HepG2 (cell line): Measurements from ENCODE around the gene DRAP1. TPM values are rescaled to one million over a fixed set of nuclear protein-coding genes. Genes with fewer than 3 reads are reported as not detected.

ENCODE experiments used
- ARID2 ChIP-seq: sonication (generic); formaldehyde crosslinking; IDR thresholded peaks from 2 replicates; pipeline ENCODE4 v1.8.1; 2022; ENCODE audit warnings: mild to moderate bottlenecking, missing genetic modification reagents, borderline replicate concordance
- ATRX ChIP-seq: sonication (generic); formaldehyde crosslinking; IDR thresholded peaks from 2 replicates; pipeline ENCODE4 v1.4.0; 2020; ENCODE audit warnings: missing genetic modification reagents, borderline replicate concordance
- CC2D1A ChIP-seq: sonication (generic); formaldehyde crosslinking; IDR thresholded peaks from 2 replicates; pipeline ENCODE4 v1.8.1; 2023; ENCODE audit warnings: mild to moderate bottlenecking, missing genetic modification reagents
- FOXJ3 ChIP-seq: sonication (generic); formaldehyde crosslinking; IDR thresholded peaks from 2 replicates; pipeline ENCODE4 v1.4.0; 2020; ENCODE audit warnings: missing genetic modification reagents, mild to moderate bottlenecking, borderline replicate concordance
- MLLT10 ChIP-seq: sonication (generic); formaldehyde crosslinking; IDR thresholded peaks from 2 replicates; pipeline ENCODE4 v1.4.0; 2020; ENCODE audit warnings: missing genetic modification reagents
- MZF1 ChIP-seq: sonication (generic); formaldehyde crosslinking; IDR thresholded peaks from 2 replicates; pipeline ENCODE4 v1.8.1; 2023; ENCODE audit warnings: mild to moderate bottlenecking, missing genetic modification reagents, borderline replicate concordance
- SIX1 ChIP-seq: sonication (generic); formaldehyde crosslinking; IDR thresholded peaks from 2 replicates; pipeline ENCODE4 v1.4.0; 2020; ENCODE audit warnings: missing genetic modification reagents, borderline replicate concordance
- SKI ChIP-seq: fragments of 450-650 bp; IDR thresholded peaks from one replicate; pipeline ENCODE4 v1.6.1; 2018; ENCODE audit warnings: mild to moderate bottlenecking; ENCODE audit not compliant: partially characterized antibody
- SOX13 ChIP-seq, 3 experiments: fragments of 450-650 bp in 1 of 3; sonication (generic) in 1 of 3; formaldehyde crosslinking in 1 of 3; IDR thresholded peaks in 2 of 3; conservative IDR thresholded peaks in 1 of 3; 2 replicates each; pipeline versions ENCODE4 v1.5.0 to v1.6.1; 2016 to 2020; ENCODE audit warnings: antibody characterized with exemption in 1 of 3, mild to moderate bottlenecking in 1 of 3, missing compliant biosample characterization in 1 of 3, missing genetic modification reagents in 1 of 3, moderate library complexity in 1 of 3
- SP4 ChIP-seq: sonication (generic); formaldehyde crosslinking; IDR thresholded peaks from 2 replicates; pipeline ENCODE4 v1.8.1; 2023; ENCODE audit warnings: mild to moderate bottlenecking, missing genetic modification reagents
- ZMYM4 ChIP-seq: sonication (generic); formaldehyde crosslinking; IDR thresholded peaks from 2 replicates; pipeline ENCODE4 v1.8.1; 2023; ENCODE audit warnings: mild to moderate bottlenecking, missing genetic modification reagents
- ZNF224 ChIP-seq: sonication (generic); formaldehyde crosslinking; IDR thresholded peaks from 2 replicates; pipeline ENCODE4 v1.5.0; 2020; ENCODE audit warnings: mild to moderate bottlenecking, missing genetic modification reagents
- ZNF724P ChIP-seq: sonication (generic); formaldehyde crosslinking; IDR thresholded peaks from 2 replicates; pipeline ENCODE4 v1.8.0; 2022; ENCODE audit warnings: missing genetic modification reagents, borderline replicate concordance
- polyA plus RNA-seq, 8 experiments: library from polyadenylated mRNA; depleted of rRNA in 3 of 8; stranded (reverse) in 7 of 8; unstranded in 1 of 8; fragments of >200 nt; fragmentation: Illumina TruSeq in 4 of 8; extraction: Trizol in 4 of 8; gene quantifications; 2 replicates each; pipeline versions ENCODE4 v1.2.1 to v1.2.3, GENCODE V29; 2011 to 2016; ENCODE audit warnings: low read depth in 4 of 8, missing spikeins in 1 of 8, mixed read lengths in 1 of 8; ENCODE audit not compliant: insufficient read depth in 1 of 8
- total RNA-seq, 5 experiments: library from RNA; depleted of rRNA; stranded (reverse); fragments of >200 nt; fragmentation: Illumina TruSeq; extraction: Trizol; gene quantifications; 2 replicates each; pipeline ENCODE4 v1.2.3, GENCODE V29; 2016; ENCODE audit warnings: low read depth in 1 of 5
- TF ChIP-seq, protein P1 (sequence below): sonication (generic); formaldehyde crosslinking; IDR thresholded peaks from 2 replicates; pipeline ENCODE4 v1.4.0; 2020; ENCODE audit warnings: mild to moderate bottlenecking, missing genetic modification reagents, borderline replicate concordance
- TF ChIP-seq, protein P2 (sequence below): sonication (generic); formaldehyde crosslinking; IDR thresholded peaks from 2 replicates; pipeline ENCODE4 v1.8.1; 2023; ENCODE audit warnings: mild to moderate bottlenecking, moderate library complexity, missing genetic modification reagents
- TF ChIP-seq, protein P3 (sequence below): sonication (generic); formaldehyde crosslinking; IDR thresholded peaks from 2 replicates; pipeline ENCODE4 v1.4.0; 2020; ENCODE audit warnings: missing genetic modification reagents, low read depth, mild to moderate bottlenecking, borderline replicate concordance
- TF ChIP-seq, protein P4 (sequence below): IDR thresholded peaks from 2 replicates; pipeline ENCODE4 v1.6.1; 2012; ENCODE audit warnings: low read depth, low read length, improper control_type of control experiment
- TF ChIP-seq, protein P5 (sequence below): sonication (generic); formaldehyde crosslinking; IDR thresholded peaks from 2 replicates; pipeline ENCODE4 v1.4.0; 2020; ENCODE audit warnings: missing genetic modification reagents; ENCODE audit errors: not compliant biosample characterization
- TF ChIP-seq, protein P6 (sequence below): IDR thresholded peaks from 2 replicates; pipeline ENCODE4 v1.6.1; 2016

The DRAP1 gene
- total and polyA plus RNA-seq, 2 of the 13 experiments (the other 11 are each of a cell fraction or from before 2014, with no cell fraction given), result 46.8 to 52.3 TPM

DNA sequence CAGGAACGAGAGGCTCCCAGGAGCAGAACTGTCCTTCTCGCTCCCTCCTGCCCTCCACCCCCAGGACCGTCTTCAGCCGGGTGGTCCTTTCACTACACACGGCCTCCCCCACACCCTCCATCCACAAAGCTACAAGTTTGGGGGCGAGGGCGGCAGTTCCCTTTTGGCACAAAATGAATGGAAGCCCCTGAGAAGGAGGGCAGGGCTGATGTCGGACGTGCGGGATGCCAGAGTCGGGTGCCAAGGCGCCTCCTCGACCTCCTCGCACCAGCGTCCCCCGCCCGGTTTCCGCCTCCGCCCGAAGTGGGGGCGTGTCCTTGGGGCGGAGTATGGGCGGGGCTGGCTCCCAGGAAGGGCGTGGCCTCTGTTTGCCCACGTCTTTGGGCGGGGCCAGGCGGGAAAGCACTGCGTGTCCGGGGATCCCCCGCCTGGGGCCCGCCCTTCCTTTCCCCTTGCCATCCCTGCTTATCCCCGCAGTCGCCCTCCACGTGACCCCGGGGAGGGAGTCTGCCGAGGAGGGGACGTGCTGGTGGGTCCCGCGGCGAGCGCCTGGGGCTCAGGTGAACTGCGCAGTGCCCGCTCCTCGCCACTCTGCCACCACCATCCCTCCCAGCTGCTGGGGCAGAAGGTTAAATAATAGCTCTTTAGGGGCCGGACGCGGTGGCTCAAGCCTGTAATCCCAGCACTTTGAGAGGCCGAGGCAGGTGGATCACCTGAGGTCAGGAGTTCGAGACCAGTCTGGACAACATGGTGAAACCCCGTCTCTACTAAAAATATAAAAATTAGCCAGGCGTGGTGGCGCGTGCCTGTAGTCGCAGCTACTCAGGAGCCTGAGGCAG, 45.7 kb upstream of the DRAP1 start (continued):
- TF ChIP-seq, protein P1, sequence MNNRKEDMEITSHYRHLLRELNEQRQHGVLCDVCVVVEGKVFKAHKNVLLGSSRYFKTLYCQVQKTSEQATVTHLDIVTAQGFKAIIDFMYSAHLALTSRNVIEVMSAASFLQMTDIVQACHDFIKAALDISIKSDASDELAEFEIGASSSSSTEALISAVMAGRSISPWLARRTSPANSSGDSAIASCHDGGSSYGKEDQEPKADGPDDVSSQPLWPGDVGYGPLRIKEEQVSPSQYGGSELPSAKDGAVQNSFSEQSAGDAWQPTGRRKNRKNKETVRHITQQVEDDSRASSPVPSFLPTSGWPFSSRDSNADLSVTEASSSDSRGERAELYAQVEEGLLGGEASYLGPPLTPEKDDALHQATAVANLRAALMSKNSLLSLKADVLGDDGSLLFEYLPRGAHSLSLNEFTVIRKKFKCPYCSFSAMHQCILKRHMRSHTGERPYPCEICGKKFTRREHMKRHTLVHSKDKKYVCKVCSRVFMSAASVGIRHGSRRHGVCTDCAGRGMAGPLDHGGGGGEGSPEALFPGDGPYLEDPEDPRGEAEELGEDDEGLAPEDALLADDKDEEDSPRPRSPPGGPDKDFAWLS (CRISPR knock-in tag), result no peak
- TF ChIP-seq ARID2 (CRISPR knock-in tag), result no peak
- TF ChIP-seq, protein P2, sequence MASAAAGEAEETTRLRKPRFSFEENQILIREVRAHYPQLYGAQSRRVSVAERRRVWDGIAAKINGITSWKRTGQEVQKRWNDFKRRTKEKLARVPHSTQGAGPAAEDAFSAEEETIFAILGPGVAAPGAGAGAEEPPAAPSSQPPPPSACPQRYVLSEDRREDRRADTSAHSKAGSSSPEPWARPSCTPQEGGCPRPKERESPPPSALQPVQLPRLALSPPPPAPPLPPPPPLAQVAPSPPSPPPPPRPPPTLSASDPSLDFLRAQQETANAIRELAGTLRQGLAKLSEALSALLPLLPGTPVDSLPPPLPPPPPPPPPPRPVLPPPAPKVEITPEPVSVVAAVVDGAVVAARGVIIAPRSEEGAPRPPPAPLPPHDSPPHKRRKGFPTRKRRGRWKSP (CRISPR knock-in tag), result no peak; the same call in 1 of the 2 replicates
- TF ChIP-seq MZF1 (CRISPR knock-in tag), result 0 out of 2 replicates have a peak, but pooled peaks have one; percentile 44
- peak; percentile 63; the same call in 1 of the 2 replicates for TF ChIP-seq ZMYM4
- TF ChIP-seq, protein P3, sequence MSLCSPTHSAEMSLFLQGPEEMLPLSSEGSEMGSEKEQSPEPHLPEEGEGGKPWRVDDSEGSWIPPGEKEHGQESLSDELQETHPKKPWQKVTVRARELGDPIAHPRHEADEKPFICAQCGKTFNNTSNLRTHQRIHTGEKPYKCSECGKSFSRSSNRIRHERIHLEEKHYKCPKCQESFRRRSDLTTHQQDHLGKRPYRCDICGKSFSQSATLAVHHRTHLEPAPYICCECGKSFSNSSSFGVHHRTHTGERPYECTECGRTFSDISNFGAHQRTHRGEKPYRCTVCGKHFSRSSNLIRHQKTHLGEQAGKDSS, result no peak
- peak; percentile 39 for TF ChIP-seq SKI
- TF ChIP-seq, protein P4, sequence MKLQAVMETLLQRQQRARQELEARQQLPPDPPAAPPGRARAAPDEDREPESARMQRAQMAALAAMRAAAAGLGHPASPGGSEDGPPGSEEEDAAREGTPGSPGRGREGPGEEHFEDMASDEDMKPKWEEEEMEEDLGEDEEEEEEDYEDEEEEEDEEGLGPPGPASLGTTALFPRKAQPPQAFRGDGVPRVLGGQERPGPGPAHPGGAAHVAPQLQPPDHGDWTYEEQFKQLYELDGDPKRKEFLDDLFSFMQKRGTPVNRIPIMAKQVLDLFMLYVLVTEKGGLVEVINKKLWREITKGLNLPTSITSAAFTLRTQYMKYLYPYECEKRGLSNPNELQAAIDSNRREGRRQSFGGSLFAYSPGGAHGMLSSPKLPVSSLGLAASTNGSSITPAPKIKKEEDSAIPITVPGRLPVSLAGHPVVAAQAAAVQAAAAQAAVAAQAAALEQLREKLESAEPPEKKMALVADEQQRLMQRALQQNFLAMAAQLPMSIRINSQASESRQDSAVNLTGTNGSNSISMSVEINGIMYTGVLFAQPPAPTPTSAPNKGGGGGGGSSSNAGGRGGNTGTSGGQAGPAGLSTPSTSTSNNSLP, result no peak
- TF ChIP-seq ZNF724P (CRISPR knock-in tag), result no peak
- TF ChIP-seq ZNF224 (CRISPR knock-in tag), result peak; percentile 63; the same call in 1 of the 2 replicates
- TF ChIP-seq, protein P5, sequence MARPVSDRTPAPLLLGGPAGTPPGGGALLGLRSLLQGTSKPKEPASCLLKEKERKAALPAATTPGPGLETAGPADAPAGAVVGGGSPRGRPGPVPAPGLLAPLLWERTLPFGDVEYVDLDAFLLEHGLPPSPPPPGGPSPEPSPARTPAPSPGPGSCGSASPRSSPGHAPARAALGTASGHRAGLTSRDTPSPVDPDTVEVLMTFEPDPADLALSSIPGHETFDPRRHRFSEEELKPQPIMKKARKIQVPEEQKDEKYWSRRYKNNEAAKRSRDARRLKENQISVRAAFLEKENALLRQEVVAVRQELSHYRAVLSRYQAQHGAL (CRISPR knock-in tag), result no peak
- TF ChIP-seq, protein P6, sequence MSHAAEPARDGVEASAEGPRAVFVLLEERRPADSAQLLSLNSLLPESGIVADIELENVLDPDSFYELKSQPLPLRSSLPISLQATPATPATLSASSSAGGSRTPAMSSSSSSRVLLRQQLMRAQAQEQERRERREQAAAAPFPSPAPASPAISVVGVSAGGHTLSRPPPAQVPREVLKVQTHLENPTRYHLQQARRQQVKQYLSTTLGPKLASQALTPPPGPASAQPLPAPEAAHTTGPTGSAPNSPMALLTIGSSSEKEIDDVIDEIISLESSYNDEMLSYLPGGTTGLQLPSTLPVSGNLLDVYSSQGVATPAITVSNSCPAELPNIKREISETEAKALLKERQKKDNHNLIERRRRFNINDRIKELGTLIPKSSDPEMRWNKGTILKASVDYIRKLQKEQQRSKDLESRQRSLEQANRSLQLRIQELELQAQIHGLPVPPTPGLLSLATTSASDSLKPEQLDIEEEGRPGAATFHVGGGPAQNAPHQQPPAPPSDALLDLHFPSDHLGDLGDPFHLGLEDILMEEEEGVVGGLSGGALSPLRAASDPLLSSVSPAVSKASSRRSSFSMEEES (CRISPR knock-in tag), result peak; percentile 87; the same call in 1 of the 2 replicates
- no peak for TF ChIP-seq SIX1
- TF ChIP-seq SOX13 (IDR thresholded peaks at IDR 0.05), result no peak
- TF ChIP-seq SOX13 (CRISPR knock-in tag; conservative IDR thresholded peaks at IDR 0.05 in 1 of 2, IDR thresholded peaks at IDR 0.05 in 1 of 2), result peak in 1 of 2 experiments; percentile 24; a peak in 1 of 4 replicates
- peak; percentile 99 for TF ChIP-seq SP4
- TF ChIP-seq FOXJ3 (CRISPR knock-in tag), result no peak
- no peak for TF ChIP-seq ATRX
- no peak for TF ChIP-seq MLLT10 (CRISPR knock-in tag)
- TF ChIP-seq CC2D1A (CRISPR knock-in tag), result no peak
